OCI-LY1 (cell line): ENCODE measurements around the gene GMIP.

Experiments
- EZH2 ChIP-seq: fragments of 200-600 bp; sonication (generic), shearing (Covaris generic); IDR thresholded peaks from 2 replicates; pipeline ENCODE4 v1.8.0; 2017; ENCODE audit warnings: borderline replicate concordance, mixed run types, mild to moderate bottlenecking, antibody characterized with exemption, low read length, moderate library complexity, mixed read lengths
- TF ChIP-seq, protein P1 (sequence below): fragments of 200-600 bp; sonication (generic), shearing (Covaris generic); IDR thresholded peaks from 2 replicates; pipeline ENCODE4 v1.5.1; 2017; ENCODE audit warnings: mild to moderate bottlenecking, antibody characterized with exemption, low read length, moderate library complexity, mixed read lengths

DNA sequence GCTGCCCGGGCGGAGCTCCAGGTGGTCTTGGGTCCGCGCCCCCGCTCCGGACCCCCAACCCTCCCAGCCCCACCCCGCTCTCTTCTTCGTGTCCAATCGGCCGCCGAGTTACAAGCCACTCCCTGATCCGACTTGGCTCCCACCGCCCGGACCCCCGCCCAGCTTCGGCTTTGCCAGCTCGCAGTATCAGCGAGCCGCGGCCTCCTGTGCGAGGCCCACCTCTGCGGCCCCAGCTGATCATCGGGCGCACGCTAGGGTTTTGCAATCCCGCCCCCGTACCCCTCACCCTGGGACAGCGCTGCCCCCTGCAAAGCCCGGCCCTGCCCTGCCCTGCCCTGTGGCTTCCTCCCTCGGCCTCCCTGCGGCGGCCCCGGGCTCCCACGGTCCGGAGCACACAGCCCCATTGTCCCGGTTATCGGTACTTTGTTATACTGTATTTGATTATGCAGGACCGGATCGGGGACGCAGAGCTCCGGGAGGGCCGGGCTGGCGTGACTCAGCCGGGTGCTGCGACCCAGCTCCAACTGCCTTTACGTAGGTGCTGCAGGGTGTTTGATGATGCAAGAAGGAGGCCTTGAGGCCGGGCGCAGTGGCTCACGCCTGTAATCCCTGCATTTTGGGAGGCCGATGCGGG, 14.8 kb downstream of the GMIP start:
- TF ChIP-seq, protein P1, sequence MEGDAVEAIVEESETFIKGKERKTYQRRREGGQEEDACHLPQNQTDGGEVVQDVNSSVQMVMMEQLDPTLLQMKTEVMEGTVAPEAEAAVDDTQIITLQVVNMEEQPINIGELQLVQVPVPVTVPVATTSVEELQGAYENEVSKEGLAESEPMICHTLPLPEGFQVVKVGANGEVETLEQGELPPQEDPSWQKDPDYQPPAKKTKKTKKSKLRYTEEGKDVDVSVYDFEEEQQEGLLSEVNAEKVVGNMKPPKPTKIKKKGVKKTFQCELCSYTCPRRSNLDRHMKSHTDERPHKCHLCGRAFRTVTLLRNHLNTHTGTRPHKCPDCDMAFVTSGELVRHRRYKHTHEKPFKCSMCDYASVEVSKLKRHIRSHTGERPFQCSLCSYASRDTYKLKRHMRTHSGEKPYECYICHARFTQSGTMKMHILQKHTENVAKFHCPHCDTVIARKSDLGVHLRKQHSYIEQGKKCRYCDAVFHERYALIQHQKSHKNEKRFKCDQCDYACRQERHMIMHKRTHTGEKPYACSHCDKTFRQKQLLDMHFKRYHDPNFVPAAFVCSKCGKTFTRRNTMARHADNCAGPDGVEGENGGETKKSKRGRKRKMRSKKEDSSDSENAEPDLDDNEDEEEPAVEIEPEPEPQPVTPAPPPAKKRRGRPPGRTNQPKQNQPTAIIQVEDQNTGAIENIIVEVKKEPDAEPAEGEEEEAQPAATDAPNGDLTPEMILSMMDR, result no peak
- TF ChIP-seq EZH2, result no peak
